K562 (cell line): ENCODE results near the gene BTBD17. TPM values are rescaled to one million over a fixed set of nuclear protein-coding genes. Genes with fewer than 3 reads are reported as not detected.
A peak's percentile ranks its signal among the peaks of the same experiment; 100 is the strongest.

Source experiments
- BRF1 ChIP-seq: IDR thresholded peaks from 3 replicates; pipeline ENCODE4 v1.6.1; 2011; ENCODE audit warnings: borderline replicate concordance, mild to moderate bottlenecking; ENCODE audit not compliant: insufficient read length; ENCODE audit errors: extremely low read depth
- CCAR2 ChIP-seq: fragments of 200-400 bp; formaldehyde crosslinking; IDR thresholded peaks from 2 replicates; pipeline ENCODE4 v1.6.1; 2017; ENCODE audit warnings: mild to moderate bottlenecking, low read depth, low read length
- CEBPG ChIP-seq, 3 experiments: fragments of 200-800 bp in 1 of 3; sonication (Bioruptor generic) in 1 of 3; sonication (generic) in 1 of 3; formaldehyde crosslinking in 1 of 3; IDR thresholded peaks in 2 of 3; conservative IDR thresholded peaks in 1 of 3; 2 replicates each; pipeline versions ENCODE4 v1.6.1 to v1.8.0; 2016 to 2022; ENCODE audit warnings: missing compliant biosample characterization in 2 of 3, missing genetic modification characterization in 2 of 3, mild to moderate bottlenecking in 1 of 3, missing genetic modification reagents in 1 of 3
- DNMT1 ChIP-seq: fragments of 450-650 bp; IDR thresholded peaks from 2 replicates; pipeline ENCODE4 v1.6.1; 2016; ENCODE audit warnings: antibody characterized with exemption, mild to moderate bottlenecking
- FOXA1 ChIP-seq: fragments of 450-650 bp; IDR thresholded peaks from 2 replicates; pipeline ENCODE4 v1.6.1; 2016; ENCODE audit warnings: mild to moderate bottlenecking, borderline replicate concordance
- ILK ChIP-seq: fragments of 450-650 bp; IDR thresholded peaks from 2 replicates; pipeline ENCODE4 v1.6.1; 2016; ENCODE audit warnings: missing genetic modification characterization, low read depth, mild to moderate bottlenecking, missing compliant biosample characterization, moderate library complexity, borderline replicate concordance
- JUND ChIP-seq, 2 experiments: IDR thresholded peaks; 2 replicates in 1 of 2; 3 replicates in 1 of 2; pipeline ENCODE4 v1.6.1; 2011; ENCODE audit warnings: borderline replicate concordance in 2 of 2, low read depth in 2 of 2, low read length in 2 of 2, improper control_type of control experiment in 1 of 2, missing biosample characterization in 1 of 2, missing genetic modification characterization in 1 of 2, missing genetic modification reagents in 1 of 2
- LARP7 ChIP-seq: fragments of 450-650 bp; IDR thresholded peaks from 2 replicates; pipeline ENCODE4 v1.6.1; 2016
- NCOA2 ChIP-seq, 2 experiments: fragments of 450-650 bp; IDR thresholded peaks; 2 replicates each; pipeline ENCODE4 v1.6.1; 2018; ENCODE audit warnings: mild to moderate bottlenecking in 2 of 2, moderate library complexity in 1 of 2; ENCODE audit not compliant: partially characterized antibody in 2 of 2
- NFYB ChIP-seq: IDR thresholded peaks from 2 replicates; pipeline ENCODE4 v1.6.1; 2011; ENCODE audit warnings: mild to moderate bottlenecking, moderate library complexity; ENCODE audit not compliant: insufficient read length; ENCODE audit errors: extremely low read depth
- OTX1 ChIP-seq: fragments of 450-650 bp; formaldehyde crosslinking; IDR thresholded peaks from 2 replicates; pipeline ENCODE4 v1.4.0; 2022; ENCODE audit warnings: mild to moderate bottlenecking
- PTRF ChIP-seq: fragments of 450-650 bp; IDR thresholded peaks from 2 replicates; pipeline ENCODE4 v1.6.1; 2016; ENCODE audit warnings: mild to moderate bottlenecking, missing genetic modification characterization, missing compliant biosample characterization
- TAL1 ChIP-seq: fragments of 450-650 bp; IDR thresholded peaks from 2 replicates; pipeline ENCODE4 v1.6.1; 2016; ENCODE audit warnings: mild to moderate bottlenecking
- TGIF2 ChIP-seq: sonication (generic); formaldehyde crosslinking; IDR thresholded peaks from 2 replicates; pipeline ENCODE4 v1.8.1; 2022; ENCODE audit warnings: mild to moderate bottlenecking, missing genetic modification reagents, moderate library complexity
- ZC3H11A ChIP-seq: IDR thresholded peaks from 2 replicates; pipeline ENCODE4 v1.6.1; 2012; ENCODE audit warnings: low read depth, low read length, improper control_type of control experiment
- ZNF408 ChIP-seq: fragments of 250-450 bp; sonication (Bioruptor Pico); IDR thresholded peaks from 2 replicates; pipeline ENCODE4 v1.4.0; 2020; ENCODE audit warnings: low read depth, mild to moderate bottlenecking, moderate library complexity
- polyA plus RNA-seq, 8 experiments: library from polyadenylated mRNA; depleted of rRNA in 4 of 8; stranded (reverse) in 5 of 8; unstranded in 3 of 8; fragments of >200 nt; fragmentation: Nextera tagmentation in 2 of 8; fragmentation: Illumina TruSeq in 1 of 8; extraction: Ambion mirVana in 2 of 8; extraction: Trizol in 1 of 8; gene quantifications; 2 replicates each; pipeline versions ENCODE4 v1.2.1 to v1.2.3, GENCODE V29; 2011 to 2014; ENCODE audit warnings: inconsistent platforms in 1 of 8, missing spikeins in 1 of 8
- total RNA-seq, 7 experiments: library from RNA; depleted of rRNA in 6 of 7; stranded (reverse); fragments of >200 nt in 6 of 7; fragmentation: Illumina TruSeq in 2 of 7; extraction: Trizol in 2 of 7; gene quantifications; 2 replicates each; pipeline versions ENCODE4 v1.2.1 to v1.2.3, GENCODE V29; 2011 to 2021; ENCODE audit warnings: low replicate concordance in 1 of 7
- TF ChIP-seq, protein P1 (sequence below): fragments of 250-450 bp; sonication (Bioruptor Pico); IDR thresholded peaks from 2 replicates; pipeline ENCODE4 v1.4.0; 2020; ENCODE audit warnings: mild to moderate bottlenecking, moderate library complexity
- TF ChIP-seq, protein P2 (sequence below): fragments of 450-650 bp; conservative IDR thresholded peaks from 2 replicates; pipeline ENCODE4 v1.6.1; 2016; ENCODE audit warnings: missing genetic modification characterization, low read depth, mild to moderate bottlenecking, control low read depth, missing compliant biosample characterization
- TF ChIP-seq, protein P3 (sequence below): sonication (generic); formaldehyde crosslinking; IDR thresholded peaks from 2 replicates; pipeline ENCODE4 v1.8.0; 2022; ENCODE audit warnings: mild to moderate bottlenecking, low read depth, missing genetic modification reagents

Gene BTBD17
- total and polyA plus RNA-seq, 9 of the 15 experiments (the other 6 are each of a cell fraction or from before 2014, with no cell fraction given), result not detected

DNA sequence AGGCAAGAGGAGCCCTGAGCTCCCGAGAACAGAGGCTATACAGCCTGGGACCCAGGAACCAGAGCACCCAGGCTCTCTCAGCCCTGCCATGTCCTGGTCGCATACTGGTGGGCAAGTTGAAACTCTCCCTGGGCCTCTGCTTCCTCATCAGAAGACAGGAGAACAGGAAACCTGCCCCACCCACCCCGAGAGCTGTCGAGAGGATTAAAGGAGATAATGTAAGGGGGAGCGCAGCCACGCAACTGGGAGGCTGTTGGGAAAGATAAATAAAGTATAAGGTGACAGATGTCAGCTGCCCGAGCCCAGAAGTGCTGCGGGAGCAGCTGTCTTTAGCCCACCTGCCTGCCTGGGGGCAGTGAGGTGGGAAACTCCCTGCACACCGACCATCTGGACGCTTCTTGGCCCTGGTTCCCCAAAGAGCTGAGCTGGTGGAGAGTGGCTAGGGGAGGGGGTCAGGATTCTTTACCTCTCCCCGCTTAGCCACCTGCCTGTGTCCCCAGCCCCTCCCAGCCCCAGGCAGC is 28.8 kb downstream of the BTBD17 start (continued):
- no peak for TF ChIP-seq PTRF
- no peak for TF ChIP-seq OTX1 (CRISPR knock-in tag)
- no peak for TF ChIP-seq NFYB
- TF ChIP-seq, protein P1, sequence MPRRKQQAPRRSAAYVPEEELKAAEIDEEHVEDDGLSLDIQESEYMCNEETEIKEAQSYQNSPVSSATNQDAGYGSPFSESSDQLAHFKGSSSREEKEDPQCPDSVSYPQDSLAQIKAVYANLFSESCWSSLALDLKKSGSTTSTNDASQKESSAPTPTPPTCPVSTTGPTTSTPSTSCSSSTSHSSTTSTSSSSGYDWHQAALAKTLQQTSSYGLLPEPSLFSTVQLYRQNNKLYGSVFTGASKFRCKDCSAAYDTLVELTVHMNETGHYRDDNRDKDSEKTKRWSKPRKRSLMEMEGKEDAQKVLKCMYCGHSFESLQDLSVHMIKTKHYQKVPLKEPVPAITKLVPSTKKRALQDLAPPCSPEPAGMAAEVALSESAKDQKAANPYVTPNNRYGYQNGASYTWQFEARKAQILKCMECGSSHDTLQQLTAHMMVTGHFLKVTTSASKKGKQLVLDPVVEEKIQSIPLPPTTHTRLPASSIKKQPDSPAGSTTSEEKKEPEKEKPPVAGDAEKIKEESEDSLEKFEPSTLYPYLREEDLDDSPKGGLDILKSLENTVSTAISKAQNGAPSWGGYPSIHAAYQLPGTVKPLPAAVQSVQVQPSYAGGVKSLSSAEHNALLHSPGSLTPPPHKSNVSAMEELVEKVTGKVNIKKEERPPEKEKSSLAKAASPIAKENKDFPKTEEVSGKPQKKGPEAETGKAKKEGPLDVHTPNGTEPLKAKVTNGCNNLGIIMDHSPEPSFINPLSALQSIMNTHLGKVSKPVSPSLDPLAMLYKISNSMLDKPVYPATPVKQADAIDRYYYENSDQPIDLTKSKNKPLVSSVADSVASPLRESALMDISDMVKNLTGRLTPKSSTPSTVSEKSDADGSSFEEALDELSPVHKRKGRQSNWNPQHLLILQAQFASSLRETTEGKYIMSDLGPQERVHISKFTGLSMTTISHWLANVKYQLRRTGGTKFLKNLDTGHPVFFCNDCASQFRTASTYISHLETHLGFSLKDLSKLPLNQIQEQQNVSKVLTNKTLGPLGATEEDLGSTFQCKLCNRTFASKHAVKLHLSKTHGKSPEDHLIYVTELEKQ (CRISPR knock-in tag), result no peak
- no peak for TF ChIP-seq DNMT1
- no peak for TF ChIP-seq BRF1
- no peak for TF ChIP-seq NCOA2 (IDR thresholded peaks at IDR 0.05; ENCODE audit: partially characterized antibody in 2 of 2)
- no peak for TF ChIP-seq TGIF2 (CRISPR knock-in tag)
- TF ChIP-seq, protein P2, sequence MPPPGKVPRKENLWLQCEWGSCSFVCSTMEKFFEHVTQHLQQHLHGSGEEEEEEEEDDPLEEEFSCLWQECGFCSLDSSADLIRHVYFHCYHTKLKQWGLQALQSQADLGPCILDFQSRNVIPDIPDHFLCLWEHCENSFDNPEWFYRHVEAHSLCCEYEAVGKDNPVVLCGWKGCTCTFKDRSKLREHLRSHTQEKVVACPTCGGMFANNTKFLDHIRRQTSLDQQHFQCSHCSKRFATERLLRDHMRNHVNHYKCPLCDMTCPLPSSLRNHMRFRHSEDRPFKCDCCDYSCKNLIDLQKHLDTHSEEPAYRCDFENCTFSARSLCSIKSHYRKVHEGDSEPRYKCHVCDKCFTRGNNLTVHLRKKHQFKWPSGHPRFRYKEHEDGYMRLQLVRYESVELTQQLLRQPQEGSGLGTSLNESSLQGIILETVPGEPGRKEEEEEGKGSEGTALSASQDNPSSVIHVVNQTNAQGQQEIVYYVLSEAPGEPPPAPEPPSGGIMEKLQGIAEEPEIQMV (tag), result no peak
- TF ChIP-seq ZNF408, result no peak
- no peak for TF ChIP-seq CEBPG (CRISPR knock-in tag; IDR thresholded peaks at IDR 0.05)
- no peak for TF ChIP-seq CEBPG (tag; conservative IDR thresholded peaks at IDR 0.05 in 1 of 2, IDR thresholded peaks at IDR 0.05 in 1 of 2)
- no peak for TF ChIP-seq CCAR2
- no peak for TF ChIP-seq ZC3H11A
- no peak for TF ChIP-seq FOXA1
- TF ChIP-seq, protein P3, sequence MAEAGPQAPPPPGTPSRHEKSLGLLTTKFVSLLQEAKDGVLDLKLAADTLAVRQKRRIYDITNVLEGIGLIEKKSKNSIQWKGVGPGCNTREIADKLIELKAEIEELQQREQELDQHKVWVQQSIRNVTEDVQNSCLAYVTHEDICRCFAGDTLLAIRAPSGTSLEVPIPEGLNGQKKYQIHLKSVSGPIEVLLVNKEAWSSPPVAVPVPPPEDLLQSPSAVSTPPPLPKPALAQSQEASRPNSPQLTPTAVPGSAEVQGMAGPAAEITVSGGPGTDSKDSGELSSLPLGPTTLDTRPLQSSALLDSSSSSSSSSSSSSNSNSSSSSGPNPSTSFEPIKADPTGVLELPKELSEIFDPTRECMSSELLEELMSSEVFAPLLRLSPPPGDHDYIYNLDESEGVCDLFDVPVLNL, result no peak
- TF ChIP-seq LARP7, result no peak
- TF ChIP-seq ILK (tag), result no peak
- peak; percentile 57; the same call in 1 of the 2 replicates for TF ChIP-seq JUND (IDR thresholded peaks at IDR 0.05; ENCODE audit: borderline replicate concordance, low read depth, low read length)
- peak; percentile 34; the same call in 1 of the 3 replicates for TF ChIP-seq JUND (tag; IDR thresholded peaks at IDR 0.05; ENCODE audit: borderline replicate concordance, low read depth, low read length)
- peak; percentile 91 for TF ChIP-seq TAL1
